CD14-positive monocyte (primary cell): ENCODE results near the gene TOR1A. TPM values are rescaled to one million over a fixed set of nuclear protein-coding genes. Genes with fewer than 3 reads are reported as not detected.

Source experiments
- DNase-seq, 3 donors: peaks; one replicate each; pipeline ENCODE4 v3.0.0-alpha.2; 2011 to 2022
- H2AFZ ChIP-seq: 2 replicates; pipeline ENCODE4 v1.6.0; 2012; ENCODE audit warnings: mild to moderate bottlenecking, low read depth, low read length, inconsistent platforms; ENCODE audit not compliant: insufficient read depth, poor library complexity, severe bottlenecking
- H3K27ac ChIP-seq, 2 donors: 1 replicate in 1 of 2; 2 replicates in 1 of 2; pipeline ENCODE4 v1.5.1; 2012 to 2013; ENCODE audit warnings: low read length in 2 of 2, control low read depth in 1 of 2, inconsistent platforms in 1 of 2, low read depth in 1 of 2, mild to moderate bottlenecking in 1 of 2
- H3K27me3 ChIP-seq, 2 donors: one replicate each; pipeline versions ENCODE4 v1.6.0 to v1.6.1; 2011 to 2013; ENCODE audit warnings: low read length in 2 of 2; ENCODE audit not compliant: control insufficient read depth in 2 of 2, insufficient read depth in 2 of 2
- H3K36me3 ChIP-seq, 2 donors: replicated peaks in 1 of 2; 1 replicate in 1 of 2; 2 replicates in 1 of 2; pipeline versions ENCODE4 v1.5.1 to v1.6.1; 2012 to 2013; ENCODE audit warnings: low read length in 2 of 2, control low read depth in 1 of 2, inconsistent platforms in 1 of 2, mild to moderate bottlenecking in 1 of 2; ENCODE audit not compliant: insufficient read depth in 2 of 2, control insufficient read depth in 1 of 2
- H3K4me1 ChIP-seq, 2 donors: 1 replicate in 1 of 2; 2 replicates in 1 of 2; pipeline versions ENCODE4 v1.5.1 to v1.6.1; 2012 to 2013; ENCODE audit warnings: low read length in 2 of 2, control low read depth in 1 of 2, inconsistent platforms in 1 of 2, mild to moderate bottlenecking in 1 of 2, moderate library complexity in 1 of 2; ENCODE audit not compliant: insufficient read depth in 2 of 2, control insufficient read depth in 1 of 2
- H3K4me2 ChIP-seq: replicated peaks from 2 replicates; pipeline ENCODE3; 2012; ENCODE audit warnings: low read length, moderate library complexity, mild to moderate bottlenecking; ENCODE audit not compliant: poor library complexity, severe bottlenecking; ENCODE audit errors: extremely low read depth
- H3K4me3 ChIP-seq, 3 experiments: fragments of 200-600 bp in 1 of 3; sonication (generic) in 1 of 3; replicated peaks in 1 of 3; 1 replicate in 2 of 3; 2 replicates in 1 of 3; pipeline ENCODE4 v1.5.1; 2011 to 2013; ENCODE audit warnings: low read length in 3 of 3, mild to moderate bottlenecking in 3 of 3, control low read depth in 2 of 3, low read depth in 2 of 3, inconsistent platforms in 1 of 3, moderate library complexity in 1 of 3
- H3K79me2 ChIP-seq: 2 replicates; pipeline ENCODE4 v1.6.0; 2012; ENCODE audit warnings: mild to moderate bottlenecking, control low read depth, inconsistent platforms, low read length, moderate library complexity; ENCODE audit not compliant: insufficient read depth
- H3K9ac ChIP-seq: 2 replicates; pipeline ENCODE4 v1.6.0; 2017; ENCODE audit warnings: low read length, mild to moderate bottlenecking; ENCODE audit not compliant: insufficient read depth, poor library complexity, severe bottlenecking
- H3K9me3 ChIP-seq, 2 donors: replicated peaks in 1 of 2; 1 replicate in 1 of 2; 2 replicates in 1 of 2; pipeline versions ENCODE4 v1.5.1 to v1.6.1; 2012 to 2013; ENCODE audit warnings: low read length in 2 of 2, control low read depth in 1 of 2; ENCODE audit not compliant: control insufficient read depth in 1 of 2, insufficient read depth in 1 of 2
- H4K20me1 ChIP-seq: 2 replicates; pipeline ENCODE4 v1.6.0; 2012; ENCODE audit warnings: mild to moderate bottlenecking, low read length, control low read depth, moderate library complexity; ENCODE audit not compliant: insufficient read depth
- H3K27ac Mint-ChIP-seq, 7 donors: one replicate each; pipeline ENCODE4 v1.8.0; 2020; ENCODE audit warnings: mild to moderate bottlenecking in 7 of 7, mixed read lengths in 7 of 7, moderate library complexity in 6 of 7, inconsistent platforms in 2 of 7
- H3K27me3 Mint-ChIP-seq, 3 donors: one replicate each; pipeline ENCODE4 v1.8.0; 2021 to 2022; ENCODE audit warnings: low read depth in 3 of 3, mild to moderate bottlenecking in 3 of 3, mixed read lengths in 3 of 3, moderate library complexity in 3 of 3, inconsistent platforms in 1 of 3
- H3K36me3 Mint-ChIP-seq, 2 donors: one replicate each; pipeline ENCODE4 v1.8.0; 2020; ENCODE audit warnings: mixed read lengths in 2 of 2, inconsistent platforms in 1 of 2, mild to moderate bottlenecking in 1 of 2
- H3K4me1 Mint-ChIP-seq: one replicate; pipeline ENCODE4 v1.8.0; 2020; ENCODE audit warnings: mild to moderate bottlenecking, mixed read lengths
- H3K4me3 Mint-ChIP-seq, 2 donors: one replicate each; pipeline ENCODE4 v1.8.0; 2020; ENCODE audit warnings: mild to moderate bottlenecking in 2 of 2, mixed read lengths in 2 of 2, moderate library complexity in 1 of 2
- H3K9me3 Mint-ChIP-seq, 7 donors: one replicate each; pipeline ENCODE4 v1.8.0; 2020 to 2022; ENCODE audit warnings: mixed read lengths in 7 of 7, mild to moderate bottlenecking in 6 of 7, moderate library complexity in 6 of 7, inconsistent platforms in 2 of 7
- CTCF ChIP-seq: fragments of 200-600 bp; IDR thresholded peaks from one replicate; pipeline ENCODE4 v1.8.0; 2022; ENCODE audit warnings: antibody characterized with exemption, mild to moderate bottlenecking
- WGBS: methylation state at CpG from one replicate; pipeline ENCODE4 v1.1.5; 2013; ENCODE audit warnings: missing lambda C conversion rate; ENCODE audit not compliant: insufficient coverage; 5-methylcytosine and 5-hydroxymethylcytosine counted together
- intact Hi-C, 2 donors: fragments of 100-400 bp; cut with micrococcal nuclease; formaldehyde crosslinking; loops; one replicate each; pipeline versions ENCODE4 v1.15.0 to v1.15.1; 2023
- polyA plus RNA-seq, 3 donors: library from polyadenylated mRNA; depleted of rRNA in 1 of 3; unstranded in 2 of 3; stranded (reverse) in 1 of 3; fragments of 300-500 nt in 2 of 3; fragments of >200 nt in 1 of 3; fragmentation: Illumina TruSeq in 2 of 3; gene quantifications; 1 replicate in 2 of 3; 2 replicates in 1 of 3; pipeline ENCODE4 v1.2.3, GENCODE V29; 2012 to 2021

Gene TOR1A
- polyA plus RNA-seq, 3 donors, result 41.2 to 95.3 (median 89.6) TPM

- TF ChIP-seq CTCF, result no peak
- H3K9me3 Mint-ChIP-seq, result peaks cover 0 to 3% (median 0%) of the 10 kb centered on the region in 7 donors
- Histone ChIP-seq H4K20me1 (peaks cover 85% of the 10 kb centered on the region), H3K27ac (peak overlapping the region in 1 of 2 donors; percentile 13), H3K4me1 (peaks cover 11 to 12% of the 10 kb centered on the region in 2 donors), H3K9ac (no peak overlapping the region), H3K79me2 (peaks cover 69% of the 10 kb centered on the region), H3K36me3 (peaks cover 77 to 90% of the 10 kb centered on the region in 2 donors), H3K4me2 (no peak overlapping the region), H3K9me3 (no peaks in the 10 kb centered on the region), H3K4me3 (no peak overlapping the region), H2AFZ (no peak overlapping the region), H3K27me3 (no peaks in the 10 kb centered on the region)
- no peak overlapping the region for H3K4me3 Mint-ChIP-seq
- H3K36me3 Mint-ChIP-seq, result peaks cover 75 to 91% of the 10 kb centered on the region in 2 donors
- peak overlapping the region in 2 of 7 donors; percentile 7 to 16 for H3K27ac Mint-ChIP-seq
- WGBS, result 99% methylated on average over 9 of the region's 9 CpGs
- DNase-seq, result no peak
- intact Hi-C loops, result no loop called here
- H3K4me1 Mint-ChIP-seq, result peaks cover 21% of the 10 kb centered on the region
- H3K27me3 Mint-ChIP-seq, result peaks cover 0 to 1% (median 0%) of the 10 kb centered on the region in 3 donors
Measured at GRCh38 chr9:129812385-129812784, 11.6 kb downstream of the TOR1A start.

GRCh38 chr9:129811967-129812363 lies 12.0 kb downstream of the TOR1A start:
- Mint-ChIP-seq H3K36me3 (peaks cover 75 to 91% of the 10 kb centered on the region in 2 donors), H3K4me1 (peaks cover 21% of the 10 kb centered on the region), H3K27me3 (peaks cover 0 to 1% (median 0%) of the 10 kb centered on the region in 3 donors), H3K4me3 (no peak overlapping the region), H3K9me3 (peaks cover 0 to 3% (median 0%) of the 10 kb centered on the region in 7 donors), H3K27ac (peak overlapping the region in 4 of 7 donors; percentile 7 to 47 (median 14))
- H3K79me2 ChIP-seq, result peaks cover 73% of the 10 kb centered on the region
- H3K9ac ChIP-seq, result no peak overlapping the region
- 90% methylated on average over 3 of the region's 6 CpGs for WGBS
- intact Hi-C loops, result no loop called here
- no peak overlapping the region for H3K4me2 ChIP-seq
- DNase-seq, result no peak
- peaks cover 81 to 92% of the 10 kb centered on the region in 2 donors for H3K36me3 ChIP-seq
- H3K27ac ChIP-seq, result peak overlapping the region in 1 of 2 donors; percentile 13
- no peaks in the 10 kb centered on the region for H3K9me3 ChIP-seq
- H3K4me1 ChIP-seq, result peaks cover 10% of the 10 kb centered on the region in 2 donors
- H4K20me1 ChIP-seq, result peaks cover 88% of the 10 kb centered on the region
- no peaks in the 10 kb centered on the region for H3K27me3 ChIP-seq
- no peak overlapping the region for H2AFZ ChIP-seq
- TF ChIP-seq CTCF, result no peak
- H3K4me3 ChIP-seq, result no peak overlapping the region
